GM19193 (cell line): ENCODE measurements around the gene CLEC17A.

ENCODE experiments used
- POLR2A ChIP-seq: IDR thresholded peaks from 4 replicates; pipeline ENCODE4 v1.6.1; 2011; ENCODE audit not compliant: insufficient read depth, insufficient read length; ENCODE audit errors: extremely low read depth

CLEC17A gene

GRCh38 chr19:14615623-14616022 is 32.7 kb downstream of the CLEC17A start:
- TF ChIP-seq POLR2A, result no peak

- no peak for TF ChIP-seq POLR2A
Observed at GRCh38 chr19:14616407-14616806, 33.5 kb downstream of the CLEC17A start.

GRCh38 chr19:14619404-14619803 is 36.5 kb downstream of the CLEC17A start:
- no peak for TF ChIP-seq POLR2A

- TF ChIP-seq POLR2A, result no peak
Observed at GRCh38 chr19:14629557-14629956, 46.7 kb downstream of the CLEC17A start.

- TF ChIP-seq POLR2A, result no peak
Observed at GRCh38 chr19:14632286-14632685, 49.4 kb downstream of the CLEC17A start.

GRCh38 chr19:14639536-14640277 is 56.8 kb downstream of the CLEC17A start:
- TF ChIP-seq POLR2A, result no peak

GRCh38 chr19:14648506-14648905 is 65.6 kb downstream of the CLEC17A start:
- TF ChIP-seq POLR2A, result no peak

GRCh38 chr19:14649020-14649419 is 66.1 kb downstream of the CLEC17A start:
- no peak for TF ChIP-seq POLR2A

- no peak for TF ChIP-seq POLR2A
Observed at GRCh38 chr19:14650161-14650560, 67.3 kb downstream of the CLEC17A start.

GRCh38 chr19:14654786-14655560 is 72.1 kb downstream of the CLEC17A start:
- no peak for TF ChIP-seq POLR2A

- no peak for TF ChIP-seq POLR2A
Observed at GRCh38 chr19:14655726-14656125, 72.8 kb downstream of the CLEC17A start.

GRCh38 chr19:14659874-14660489 is 77.1 kb downstream of the CLEC17A start:
- no peak for TF ChIP-seq POLR2A

GRCh38 chr19:14661372-14661924 is 78.6 kb downstream of the CLEC17A start:
- TF ChIP-seq POLR2A, result no peak
